SU-DHL-6 (cell line): ENCODE data around the gene MAPK11.

Experiments
- EZH2phosphoT487 ChIP-seq: fragments of 200-600 bp; sonication (generic), shearing (Covaris generic); conservative IDR thresholded peaks from 2 replicates; pipeline ENCODE4 v1.6.1; 2018; ENCODE audit warnings: mild to moderate bottlenecking, antibody characterized with exemption, low read length, moderate library complexity, mixed read lengths
- TF ChIP-seq, protein P1 (sequence below): fragments of 200-600 bp; sonication (generic); IDR thresholded peaks from one replicate; pipeline ENCODE4 v1.5.1; 2017; ENCODE audit warnings: antibody characterized with exemption, mild to moderate bottlenecking, low read length, moderate library complexity; ENCODE audit not compliant: insufficient read depth, poor library complexity, severe bottlenecking

DNA sequence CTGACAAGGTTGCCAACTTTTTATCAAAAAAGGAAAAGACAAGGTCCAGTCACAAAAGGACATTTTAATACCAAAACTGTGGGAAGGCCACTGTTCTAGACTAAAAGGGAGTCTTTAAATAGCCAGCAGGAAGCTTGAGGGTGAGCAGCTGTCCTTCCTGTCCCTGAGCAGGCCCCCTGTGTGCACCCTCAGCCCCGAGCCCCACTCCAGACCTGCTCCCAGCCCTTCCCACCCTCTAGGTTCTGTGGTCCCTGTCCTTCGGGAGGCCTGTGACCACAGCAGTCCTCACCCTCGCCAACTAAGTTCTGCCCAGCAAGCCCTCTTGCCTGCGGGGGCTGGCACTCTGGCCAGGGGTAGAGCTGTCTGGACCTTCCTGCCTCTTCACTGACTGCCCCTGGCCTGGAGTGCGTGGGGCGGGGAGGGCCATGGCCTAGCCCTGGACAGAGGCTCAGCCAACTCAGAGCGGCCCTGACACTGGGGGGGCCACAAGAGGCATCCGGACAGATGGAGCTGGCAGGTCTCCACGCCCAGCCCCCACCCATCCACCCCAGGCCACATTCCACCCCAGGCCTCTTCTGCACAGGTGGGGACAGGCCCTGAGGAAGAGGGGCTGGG lies 38.9 kb upstream of the MAPK11 start:
- TF ChIP-seq, protein P1, sequence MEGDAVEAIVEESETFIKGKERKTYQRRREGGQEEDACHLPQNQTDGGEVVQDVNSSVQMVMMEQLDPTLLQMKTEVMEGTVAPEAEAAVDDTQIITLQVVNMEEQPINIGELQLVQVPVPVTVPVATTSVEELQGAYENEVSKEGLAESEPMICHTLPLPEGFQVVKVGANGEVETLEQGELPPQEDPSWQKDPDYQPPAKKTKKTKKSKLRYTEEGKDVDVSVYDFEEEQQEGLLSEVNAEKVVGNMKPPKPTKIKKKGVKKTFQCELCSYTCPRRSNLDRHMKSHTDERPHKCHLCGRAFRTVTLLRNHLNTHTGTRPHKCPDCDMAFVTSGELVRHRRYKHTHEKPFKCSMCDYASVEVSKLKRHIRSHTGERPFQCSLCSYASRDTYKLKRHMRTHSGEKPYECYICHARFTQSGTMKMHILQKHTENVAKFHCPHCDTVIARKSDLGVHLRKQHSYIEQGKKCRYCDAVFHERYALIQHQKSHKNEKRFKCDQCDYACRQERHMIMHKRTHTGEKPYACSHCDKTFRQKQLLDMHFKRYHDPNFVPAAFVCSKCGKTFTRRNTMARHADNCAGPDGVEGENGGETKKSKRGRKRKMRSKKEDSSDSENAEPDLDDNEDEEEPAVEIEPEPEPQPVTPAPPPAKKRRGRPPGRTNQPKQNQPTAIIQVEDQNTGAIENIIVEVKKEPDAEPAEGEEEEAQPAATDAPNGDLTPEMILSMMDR = no peak
- TF ChIP-seq EZH2phosphoT487 = no peak
